CD4-positive, alpha-beta T cell treated with Interleukin-15 for 4 hours (primary cell): Measurements from ENCODE around the gene UBXN6.

Source experiments
- DNase-seq: peaks from one replicate; pipeline ENCODE4 v3.0.0-alpha.2; 2020; ENCODE audit warnings: low spot score

The UBXN6 gene

GRCh38 chr19:4455719-4456475 is 1.7 kb downstream of the UBXN6 start:
- no peak for DNase-seq

GRCh38 chr19:4454747-4455718 is 2.6 kb downstream of the UBXN6 start:
- no peak for DNase-seq

- no peak for DNase-seq
Observed at GRCh38 chr19:4453232-4454179, 4.1 kb downstream of the UBXN6 start.

- DNase-seq: no peak
Observed at GRCh38 chr19:4452230-4452990, 5.2 kb downstream of the UBXN6 start.

- DNase-seq: no peak
Observed at GRCh38 chr19:4449639-4450028, 8.0 kb downstream of the UBXN6 start.

- DNase-seq: no peak
Observed at GRCh38 chr19:4449022-4449638, 8.5 kb downstream of the UBXN6 start.

- no peak for DNase-seq
Observed at GRCh38 chr19:4448147-4448985, 9.2 kb downstream of the UBXN6 start.

- DNase-seq: no peak
Observed at GRCh38 chr19:4447327-4448146, 10.1 kb downstream of the UBXN6 start.

- no peak for DNase-seq
Observed at GRCh38 chr19:4446704-4447200, 10.8 kb downstream of the UBXN6 start.

GRCh38 chr19:4445963-4446703 is 11.5 kb downstream of the UBXN6 start:
- no peak for DNase-seq

GRCh38 chr19:4444765-4445741 is 12.5 kb downstream of the UBXN6 start:
- DNase-seq: no peak

GRCh38 chr19:4443966-4444764 is 13.4 kb downstream of the UBXN6 start:
- no peak for DNase-seq

- DNase-seq: no peak
Observed at GRCh38 chr19:4443188-4443587, 14.4 kb downstream of the UBXN6 start.

- DNase-seq: no peak
Observed at GRCh38 chr19:4442819-4443146, 14.8 kb downstream of the UBXN6 start.

GRCh38 chr19:4441994-4442818 is 15.4 kb downstream of the UBXN6 start:
- DNase-seq: no peak
